IPS-18c (cell line): Measurements from ENCODE around the gene RCHY1.
"Not testable (repeated sequence)": the region's sequence is repeated elsewhere in the genome, so short reads cannot be mapped to it uniquely, and the experiment has no call there.

ENCODE experiments used
- H3K4me3 ChIP-seq: 2 replicates; pipeline ENCODE4 v1.7.0; 2013; ENCODE audit warnings: low read depth, mild to moderate bottlenecking, low read length, moderate library complexity; ENCODE audit not compliant: insufficient read depth
- H3K9me3 ChIP-seq: one replicate; pipeline ENCODE4 v1.6.1; 2013; ENCODE audit warnings: mild to moderate bottlenecking, low read length, moderate library complexity; ENCODE audit not compliant: control insufficient read depth, insufficient read depth

RCHY1 gene

GRCh38 chr4:75527482-75527881 lies 13.3 kb upstream of the RCHY1 start:
- no peaks in the 10 kb centered on the region for H3K9me3 ChIP-seq
- H3K4me3 ChIP-seq = no peak overlapping the region

GRCh38 chr4:75525910-75526309 lies 11.7 kb upstream of the RCHY1 start:
- H3K9me3 ChIP-seq = no peaks in the 10 kb centered on the region
- H3K4me3 ChIP-seq = no peak overlapping the region

- no peaks in the 10 kb centered on the region for H3K9me3 ChIP-seq
- no peak overlapping the region for H3K4me3 ChIP-seq
These were observed 10.9 kb upstream of the RCHY1 start for GRCh38 chr4:75525086-75525485.

- H3K9me3 ChIP-seq, H3K4me3 ChIP-seq: not testable (repeated sequence)
These were observed 5.2 kb upstream of the RCHY1 start for GRCh38 chr4:75519452-75519851.

- Histone ChIP-seq H3K4me3 (no peak overlapping the region), H3K9me3 (no peaks in the 10 kb centered on the region)
These were observed 1.9 kb upstream of the RCHY1 start for GRCh38 chr4:75516144-75516543.

- peak overlapping the region; percentile 98 for H3K4me3 ChIP-seq
- H3K9me3 ChIP-seq = no peaks in the 10 kb centered on the region
These were observed 878 bp upstream of the RCHY1 start for GRCh38 chr4:75514949-75515612.

- no peaks in the 10 kb centered on the region for H3K9me3 ChIP-seq
- peak overlapping the region; percentile 98 for H3K4me3 ChIP-seq
These were observed 575 bp downstream of the RCHY1 start for GRCh38 chr4:75513526-75514130.

GRCh38 chr4:75512386-75513211 lies 1.6 kb downstream of the RCHY1 start:
- Histone ChIP-seq H3K4me3 (peak overlapping the region; percentile 98; the same call in 1 of the 2 replicates), H3K9me3 (no peaks in the 10 kb centered on the region)

- no peak overlapping the region; the same call in 1 of the 2 replicates for H3K4me3 ChIP-seq
- no peaks in the 10 kb centered on the region for H3K9me3 ChIP-seq
These were observed 2.4 kb downstream of the RCHY1 start for GRCh38 chr4:75511841-75512240.

GRCh38 chr4:75509592-75509991 lies 4.6 kb downstream of the RCHY1 start:
- not testable (repeated sequence) for H3K9me3 ChIP-seq, H3K4me3 ChIP-seq

GRCh38 chr4:75505630-75506029 lies 8.6 kb downstream of the RCHY1 start:
- Histone ChIP-seq H3K9me3 (no peaks in the 10 kb centered on the region), H3K4me3 (no peak overlapping the region)

GRCh38 chr4:75502671-75503070 lies 11.5 kb downstream of the RCHY1 start:
- no peaks in the 10 kb centered on the region for H3K9me3 ChIP-seq

GRCh38 chr4:75499900-75500299 lies 14.3 kb downstream of the RCHY1 start:
- H3K4me3 ChIP-seq = no peak overlapping the region
- H3K9me3 ChIP-seq = no peaks in the 10 kb centered on the region

More at GRCh38 chr4:75502671-75503070, 11.5 kb downstream of the RCHY1 start:
- no peak overlapping the region for H3K4me3 ChIP-seq

GRCh38 chr4:75498041-75498440 lies 16.2 kb downstream of the RCHY1 start:
- H3K4me3 ChIP-seq = no peak overlapping the region
- no peaks in the 10 kb centered on the region for H3K9me3 ChIP-seq

GRCh38 chr4:75497133-75497532 lies 17.1 kb downstream of the RCHY1 start:
- Histone ChIP-seq H3K9me3 (no peaks in the 10 kb centered on the region), H3K4me3 (no peak overlapping the region)

GRCh38 chr4:75496406-75496805 lies 17.8 kb downstream of the RCHY1 start:
- Histone ChIP-seq H3K4me3 (no peak overlapping the region), H3K9me3 (no peaks in the 10 kb centered on the region)

- no peaks in the 10 kb centered on the region for H3K9me3 ChIP-seq
- no peak overlapping the region for H3K4me3 ChIP-seq
These were observed 18.7 kb downstream of the RCHY1 start for GRCh38 chr4:75495476-75495875.

- H3K4me3 ChIP-seq = no peak overlapping the region
- H3K9me3 ChIP-seq = no peaks in the 10 kb centered on the region
These were observed 19.6 kb downstream of the RCHY1 start for GRCh38 chr4:75494563-75494962.
